ENCODE data around the gene ARL6IP1. TPM values are rescaled to one million over a fixed set of nuclear protein-coding genes. Genes with fewer than 3 reads are reported as not detected.

ARL6IP1 gene
- total RNA-seq, 1 donor from 2014 or later: 98.3 TPM

DNA sequence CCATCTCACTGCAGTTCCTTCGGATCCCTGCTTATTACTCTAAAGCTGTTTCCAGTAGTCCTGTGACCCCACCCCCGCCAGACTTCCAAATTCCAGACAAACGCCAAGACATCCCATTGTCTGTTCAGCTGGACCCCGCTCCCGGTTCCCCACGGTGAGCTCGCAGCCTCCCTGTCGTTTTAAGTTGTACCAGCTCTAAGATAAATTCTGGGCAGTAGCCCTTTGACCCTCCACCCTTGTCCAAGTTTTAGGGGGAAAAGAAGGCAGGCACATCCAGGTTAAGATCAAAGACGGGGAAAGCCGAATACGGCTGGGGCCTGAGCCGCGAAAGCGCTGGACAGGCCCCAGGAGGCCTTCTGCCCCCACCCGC, 589 bp downstream of the ARL6IP1 start:
- intact Hi-C loops (cut with micrococcal nuclease): loop anchor here (1.0 to 10.0 kb wide), 6 partner anchors 10 to 723 kb away; partner anchors contain the start of genes CCP110, COQ7, RPS15A and SMG1
- POLR2A ChIA-PET: interaction anchor here (0.5 to 4.4 kb wide), 5 partner anchors 10 to 266 kb away, joined by 3 to 156 read pairs (median 5); partner anchors contain the start of genes COQ7, RPS15A and SMG1
- Mint-ChIP-seq H3K4me1 (peaks cover 35% of the 10 kb centered on the region), H3K9me3 (no peaks in the 10 kb centered on the region), H3K27me3 (no peaks in the 10 kb centered on the region), H3K27ac (peak overlapping the region; percentile 94), H3K36me3 (ENCODE audit: low read depth) (peaks cover 31% of the 10 kb centered on the region), H3K4me3 (peak overlapping the region; percentile 95)
- CTCF ChIA-PET: interaction anchor here (1.0 to 1.5 kb wide), 3 partner anchors 9 to 169 kb away, joined by 3 to 6 read pairs (median 6); no protein-coding TSS in a partner anchor
- ATAC-seq (ENCODE audit: low read depth) (no peak), DNase-seq (no peak)
- TF ChIP-seq, protein P1, sequence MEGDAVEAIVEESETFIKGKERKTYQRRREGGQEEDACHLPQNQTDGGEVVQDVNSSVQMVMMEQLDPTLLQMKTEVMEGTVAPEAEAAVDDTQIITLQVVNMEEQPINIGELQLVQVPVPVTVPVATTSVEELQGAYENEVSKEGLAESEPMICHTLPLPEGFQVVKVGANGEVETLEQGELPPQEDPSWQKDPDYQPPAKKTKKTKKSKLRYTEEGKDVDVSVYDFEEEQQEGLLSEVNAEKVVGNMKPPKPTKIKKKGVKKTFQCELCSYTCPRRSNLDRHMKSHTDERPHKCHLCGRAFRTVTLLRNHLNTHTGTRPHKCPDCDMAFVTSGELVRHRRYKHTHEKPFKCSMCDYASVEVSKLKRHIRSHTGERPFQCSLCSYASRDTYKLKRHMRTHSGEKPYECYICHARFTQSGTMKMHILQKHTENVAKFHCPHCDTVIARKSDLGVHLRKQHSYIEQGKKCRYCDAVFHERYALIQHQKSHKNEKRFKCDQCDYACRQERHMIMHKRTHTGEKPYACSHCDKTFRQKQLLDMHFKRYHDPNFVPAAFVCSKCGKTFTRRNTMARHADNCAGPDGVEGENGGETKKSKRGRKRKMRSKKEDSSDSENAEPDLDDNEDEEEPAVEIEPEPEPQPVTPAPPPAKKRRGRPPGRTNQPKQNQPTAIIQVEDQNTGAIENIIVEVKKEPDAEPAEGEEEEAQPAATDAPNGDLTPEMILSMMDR (IDR thresholded peaks at IDR 0.05): no peak

DNA sequence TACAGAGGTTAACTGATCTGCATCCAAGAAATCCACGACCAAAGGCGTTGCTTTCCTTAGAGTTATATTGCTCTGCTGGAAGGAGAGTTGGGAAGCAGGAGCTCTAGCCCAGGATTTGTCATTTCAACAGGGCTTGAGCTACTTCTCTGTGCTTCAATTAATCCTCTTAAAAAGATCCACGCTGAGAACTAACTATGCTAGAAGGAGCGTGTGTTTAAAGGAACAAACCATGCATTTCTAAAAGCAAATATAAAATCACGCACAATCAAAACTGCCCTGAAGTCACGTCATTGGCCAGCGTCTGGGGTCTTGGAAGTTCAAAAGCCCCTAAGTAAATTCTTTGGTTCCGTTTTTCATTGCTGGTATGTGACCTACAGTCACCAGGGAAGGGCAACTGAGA, 1.1 kb downstream of the ARL6IP1 start:
- Mint-ChIP-seq H3K9me3 (no peaks in the 10 kb centered on the region), H3K4me3 (peak overlapping the region; percentile 95), H3K36me3 (ENCODE audit: low read depth) (peaks cover 36% of the 10 kb centered on the region), H3K4me1 (peaks cover 35% of the 10 kb centered on the region), H3K27ac (peak overlapping the region; percentile 94), H3K27me3 (no peaks in the 10 kb centered on the region)
- TF ChIP-seq, protein P1 (IDR thresholded peaks at IDR 0.05): no peak
- intact Hi-C loops (cut with micrococcal nuclease): loop anchor here (10.0 kb wide), 1 partner anchor 55 kb away; no protein-coding TSS in a partner anchor
- no peak for DNase-seq
- ChIA-PET POLR2A (interaction anchor here (1.8 to 4.4 kb wide), 2 partner anchors 10 to 126 kb away, joined by 12 to 156 read pairs; partner anchors contain the start of genes RPS15A and SMG1), CTCF (interaction anchor here (1.5 kb wide), 1 partner anchor 10 kb away, joined by 6 read pairs; no protein-coding TSS in a partner anchor)
- ATAC-seq (ENCODE audit: low read depth): no peak

DNA sequence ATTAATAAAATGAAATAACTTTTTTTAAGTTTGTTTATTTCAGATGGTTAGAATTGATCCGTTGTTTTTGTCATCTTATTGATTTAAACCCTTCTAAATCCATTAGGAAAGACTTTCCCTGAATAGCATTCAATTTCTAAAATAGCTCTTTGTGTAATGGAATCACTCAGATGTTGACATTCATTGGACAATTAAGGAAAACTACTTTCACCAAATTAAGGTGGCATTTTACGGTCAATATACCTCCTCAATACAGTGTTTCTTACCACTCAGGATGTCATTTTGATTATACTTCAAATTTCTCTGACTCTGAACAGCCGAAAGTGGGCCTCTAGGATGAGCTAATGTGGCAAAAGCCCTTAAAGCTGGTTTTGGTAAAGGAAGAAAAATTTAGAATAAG, 1.8 kb downstream of the ARL6IP1 start:
- no peak for ATAC-seq (ENCODE audit: low read depth)
- Mint-ChIP-seq H3K4me3 (peak overlapping the region; percentile 95), H3K9me3 (no peaks in the 10 kb centered on the region), H3K27ac (peak overlapping the region; percentile 94), H3K4me1 (peaks cover 35% of the 10 kb centered on the region), H3K27me3 (no peaks in the 10 kb centered on the region), H3K36me3 (ENCODE audit: low read depth) (peaks cover 39% of the 10 kb centered on the region)
- ChIA-PET POLR2A (interaction anchor here (4.4 kb wide), 1 partner anchor 9 kb away, joined by 156 read pairs; the partner anchor contains the start of gene RPS15A), CTCF (no interaction called here)
- TF ChIP-seq, protein P1 (IDR thresholded peaks at IDR 0.05): no peak
- DNase-seq: no peak
- intact Hi-C loops (cut with micrococcal nuclease): no loop called here

DNA sequence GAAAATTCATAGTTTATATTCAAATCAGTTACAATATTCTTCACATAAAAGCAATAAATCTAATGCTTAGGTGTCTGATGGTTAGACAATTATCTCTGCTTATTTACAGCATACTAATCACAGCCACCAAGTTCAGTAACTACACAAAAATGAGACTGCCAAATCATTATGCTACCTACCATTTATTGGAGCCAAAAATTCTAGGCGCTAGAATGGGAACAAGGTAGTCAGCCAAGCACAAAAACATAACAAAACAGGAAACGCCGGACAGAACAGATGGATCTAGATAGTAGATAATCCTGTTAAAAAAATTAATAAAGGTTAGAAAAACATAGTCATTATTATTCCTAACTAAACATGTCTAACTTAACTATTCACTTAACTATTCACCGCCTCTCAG, 3.6 kb downstream of the ARL6IP1 start:
- Mint-ChIP-seq H3K27me3 (no peaks in the 10 kb centered on the region), H3K27ac (no peak overlapping the region), H3K9me3 (no peaks in the 10 kb centered on the region), H3K4me1 (peaks cover 25% of the 10 kb centered on the region), H3K36me3 (ENCODE audit: low read depth) (peaks cover 55% of the 10 kb centered on the region), H3K4me3 (no peak overlapping the region)
- no peak for DNase-seq
- ATAC-seq (ENCODE audit: low read depth): no peak
- ChIA-PET CTCF (no interaction called here), POLR2A (no interaction called here)
- intact Hi-C loops (cut with micrococcal nuclease): no loop called here
- TF ChIP-seq, protein P1 (IDR thresholded peaks at IDR 0.05): no peak

DNA sequence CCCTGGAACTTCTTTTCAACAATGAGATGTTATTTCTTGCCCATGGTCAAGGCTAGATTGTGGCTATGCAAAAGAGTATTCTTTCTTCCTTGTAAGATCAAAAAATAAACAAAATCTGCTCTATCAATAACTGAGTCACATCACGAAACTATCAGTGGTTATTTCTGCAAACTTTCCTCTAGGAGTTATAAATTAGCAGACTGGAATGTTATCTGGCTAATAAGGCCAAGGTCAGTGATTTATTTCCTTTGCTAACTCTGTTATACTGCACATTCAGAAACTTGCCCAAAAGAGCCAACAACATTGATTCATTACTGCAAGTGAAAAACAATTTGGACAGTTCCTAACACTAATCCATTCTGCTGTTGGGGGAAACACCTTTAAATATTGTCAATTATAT, 5.0 kb downstream of the ARL6IP1 start:
- CTCF ChIA-PET: no interaction called here
- no peak overlapping the region for H3K4me3 Mint-ChIP-seq
- intact Hi-C loops (cut with micrococcal nuclease): no loop called here

More for the DNA sequence above, 5.0 kb downstream of the ARL6IP1 start:
- Mint-ChIP-seq H3K36me3 (ENCODE audit: low read depth) (peaks cover 65% of the 10 kb centered on the region), H3K27ac (no peak overlapping the region), H3K27me3 (no peaks in the 10 kb centered on the region), H3K4me1 (peaks cover 20% of the 10 kb centered on the region), H3K9me3 (no peaks in the 10 kb centered on the region)
- ATAC-seq (ENCODE audit: low read depth): no peak
- POLR2A ChIA-PET: no interaction called here
- no peak for DNase-seq
- TF ChIP-seq, protein P1 (IDR thresholded peaks at IDR 0.05): no peak

Data from activated B cell treated with CpG ODN at 0.5 μM for 24 hours (primary cell).